Testis (tissue), 2 donors: ENCODE measurements around the gene LRRC47.
"Not testable (repeated sequence)": the region's sequence is repeated elsewhere in the genome, so short reads cannot be mapped to it uniquely, and the experiment has no call there.

Experiments used
- POLR2A ChIP-seq: fragments of 450-650 bp; IDR thresholded peaks from one replicate; pipeline ENCODE4 v1.6.1; 2017; ENCODE audit warnings: antibody characterized with exemption, mild to moderate bottlenecking, moderate library complexity
- TF ChIP-seq, protein P1 (sequence below), 3 experiments: fragments of 450-650 bp in 2 of 3; fragments of 200-600 bp in 1 of 3; sonication (generic) in 1 of 3; IDR thresholded peaks; one replicate each; pipeline ENCODE4 v1.5.1; 2016 to 2019; ENCODE audit warnings: antibody characterized with exemption in 3 of 3, mild to moderate bottlenecking in 2 of 3, moderate library complexity in 1 of 3

DNA sequence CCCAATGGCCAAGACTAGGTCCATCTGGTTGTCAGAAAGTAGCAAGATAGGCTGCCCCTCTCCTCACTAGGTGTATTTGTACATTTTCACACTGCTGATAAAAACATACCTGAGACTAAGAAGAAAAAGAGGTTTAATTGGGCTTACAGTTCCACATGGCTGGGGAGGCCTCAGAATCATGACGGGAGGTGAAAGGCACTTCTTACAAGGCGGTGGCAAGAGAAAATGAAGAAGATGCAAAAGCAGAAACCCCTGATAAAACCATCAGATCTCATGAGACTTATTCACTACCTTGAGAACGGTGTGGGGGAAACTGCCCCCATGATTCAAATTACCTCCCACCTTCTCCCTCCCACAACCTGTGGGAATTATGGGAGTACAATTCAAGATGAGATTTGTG is 4.5 kb upstream of the LRRC47 start:
- not testable (repeated sequence) for TF ChIP-seq POLR2A
- TF ChIP-seq, protein P1, sequence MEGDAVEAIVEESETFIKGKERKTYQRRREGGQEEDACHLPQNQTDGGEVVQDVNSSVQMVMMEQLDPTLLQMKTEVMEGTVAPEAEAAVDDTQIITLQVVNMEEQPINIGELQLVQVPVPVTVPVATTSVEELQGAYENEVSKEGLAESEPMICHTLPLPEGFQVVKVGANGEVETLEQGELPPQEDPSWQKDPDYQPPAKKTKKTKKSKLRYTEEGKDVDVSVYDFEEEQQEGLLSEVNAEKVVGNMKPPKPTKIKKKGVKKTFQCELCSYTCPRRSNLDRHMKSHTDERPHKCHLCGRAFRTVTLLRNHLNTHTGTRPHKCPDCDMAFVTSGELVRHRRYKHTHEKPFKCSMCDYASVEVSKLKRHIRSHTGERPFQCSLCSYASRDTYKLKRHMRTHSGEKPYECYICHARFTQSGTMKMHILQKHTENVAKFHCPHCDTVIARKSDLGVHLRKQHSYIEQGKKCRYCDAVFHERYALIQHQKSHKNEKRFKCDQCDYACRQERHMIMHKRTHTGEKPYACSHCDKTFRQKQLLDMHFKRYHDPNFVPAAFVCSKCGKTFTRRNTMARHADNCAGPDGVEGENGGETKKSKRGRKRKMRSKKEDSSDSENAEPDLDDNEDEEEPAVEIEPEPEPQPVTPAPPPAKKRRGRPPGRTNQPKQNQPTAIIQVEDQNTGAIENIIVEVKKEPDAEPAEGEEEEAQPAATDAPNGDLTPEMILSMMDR (IDR thresholded peaks at IDR 0.05), result not testable (repeated sequence)
